B cell (primary cell): ENCODE results near the gene TOMM7.

Source experiments
- EZH2 ChIP-seq: IDR thresholded peaks from 2 replicates; pipeline ENCODE4 v1.6.1; 2012; ENCODE audit warnings: borderline replicate concordance, low read depth, mild to moderate bottlenecking, moderate library complexity, low read length; ENCODE audit not compliant: insufficient read depth, poor library complexity, severe bottlenecking
- TF ChIP-seq, protein P1 (sequence below): fragments of 200-600 bp; IDR thresholded peaks from one replicate; pipeline ENCODE4 v1.8.0; 2022; ENCODE audit warnings: antibody characterized with exemption, mild to moderate bottlenecking

DNA sequence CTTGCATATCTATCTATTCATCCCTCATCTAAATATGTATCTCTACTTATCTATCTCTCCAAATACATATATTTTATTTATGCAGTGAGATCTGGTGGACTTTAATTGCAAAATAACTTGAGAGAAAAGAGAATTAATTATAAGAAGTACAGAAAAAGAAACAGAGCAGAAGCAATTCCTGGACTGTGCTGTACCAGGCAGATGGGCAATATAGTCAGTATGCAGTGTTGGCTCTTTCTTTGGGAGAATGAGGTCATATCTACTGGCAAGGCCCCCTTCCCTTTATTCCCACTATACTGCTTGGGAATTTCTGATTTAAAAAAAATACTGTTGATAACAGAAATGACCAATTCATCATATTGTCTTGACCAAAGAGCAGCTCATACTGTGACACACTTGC lies 49.0 kb upstream of the TOMM7 start:
- TF ChIP-seq, protein P1, sequence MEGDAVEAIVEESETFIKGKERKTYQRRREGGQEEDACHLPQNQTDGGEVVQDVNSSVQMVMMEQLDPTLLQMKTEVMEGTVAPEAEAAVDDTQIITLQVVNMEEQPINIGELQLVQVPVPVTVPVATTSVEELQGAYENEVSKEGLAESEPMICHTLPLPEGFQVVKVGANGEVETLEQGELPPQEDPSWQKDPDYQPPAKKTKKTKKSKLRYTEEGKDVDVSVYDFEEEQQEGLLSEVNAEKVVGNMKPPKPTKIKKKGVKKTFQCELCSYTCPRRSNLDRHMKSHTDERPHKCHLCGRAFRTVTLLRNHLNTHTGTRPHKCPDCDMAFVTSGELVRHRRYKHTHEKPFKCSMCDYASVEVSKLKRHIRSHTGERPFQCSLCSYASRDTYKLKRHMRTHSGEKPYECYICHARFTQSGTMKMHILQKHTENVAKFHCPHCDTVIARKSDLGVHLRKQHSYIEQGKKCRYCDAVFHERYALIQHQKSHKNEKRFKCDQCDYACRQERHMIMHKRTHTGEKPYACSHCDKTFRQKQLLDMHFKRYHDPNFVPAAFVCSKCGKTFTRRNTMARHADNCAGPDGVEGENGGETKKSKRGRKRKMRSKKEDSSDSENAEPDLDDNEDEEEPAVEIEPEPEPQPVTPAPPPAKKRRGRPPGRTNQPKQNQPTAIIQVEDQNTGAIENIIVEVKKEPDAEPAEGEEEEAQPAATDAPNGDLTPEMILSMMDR = no peak
- TF ChIP-seq EZH2 = no peak
